GM21528 (cell line): ENCODE measurements around the gene S100A9.
"Not testable (repeated sequence)": the region's sequence is repeated elsewhere in the genome, so short reads cannot be mapped to it uniquely, and the experiment has no call there.

Experiments
- ATAC-seq: cut with Tn5 transposase; IDR thresholded peaks from one replicate; pipeline ENCODE4 v1.9.1; 2021; ENCODE audit warnings: mild to moderate bottlenecking, moderate library complexity; ENCODE audit not compliant: unreplicated experiment, low FRiP score

The S100A9 gene

DNA sequence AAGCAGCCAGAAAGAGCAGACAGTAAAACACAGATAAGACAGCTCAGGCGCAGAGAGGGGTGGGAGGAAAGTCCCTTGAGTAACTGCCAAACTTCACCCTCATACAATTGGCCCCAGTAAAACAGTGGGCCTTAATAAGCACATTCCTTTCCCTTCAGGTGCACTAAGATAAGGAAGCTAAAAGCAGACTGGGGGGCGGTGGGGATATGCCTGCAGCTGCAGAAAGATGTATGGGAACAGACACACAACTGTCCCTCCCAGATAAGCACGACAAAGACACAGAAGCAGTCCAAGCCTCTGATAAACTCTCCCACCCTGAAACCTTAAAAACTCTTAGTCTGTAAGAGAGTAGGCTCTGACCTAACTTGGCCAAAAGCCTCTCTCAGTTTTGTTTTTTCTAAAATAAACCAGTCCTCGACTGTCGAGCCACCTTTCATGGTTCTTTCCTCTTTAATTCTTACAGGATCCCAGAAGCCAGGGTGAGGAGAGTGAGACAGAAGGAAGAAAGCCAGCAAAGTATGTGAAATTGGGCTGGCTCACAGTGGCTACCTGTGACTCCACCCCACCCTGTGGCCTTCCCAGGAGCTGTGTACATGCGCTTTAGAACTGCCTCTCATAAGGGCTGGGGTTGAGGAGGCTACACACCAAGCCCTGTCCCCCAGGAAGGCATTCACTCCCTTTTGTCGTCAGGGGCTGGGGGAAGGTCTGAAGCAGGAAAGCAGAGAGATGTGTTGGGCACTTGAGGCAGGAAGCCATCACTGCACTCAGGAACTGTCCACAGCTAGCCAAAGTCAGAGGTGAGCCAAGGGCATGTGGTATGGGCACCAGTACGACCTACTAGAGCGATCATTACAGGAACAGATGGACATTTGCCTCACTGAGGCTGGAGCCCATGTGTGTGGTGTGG is 13.6 kb upstream of the S100A9 start:
- no peak for ATAC-seq

DNA sequence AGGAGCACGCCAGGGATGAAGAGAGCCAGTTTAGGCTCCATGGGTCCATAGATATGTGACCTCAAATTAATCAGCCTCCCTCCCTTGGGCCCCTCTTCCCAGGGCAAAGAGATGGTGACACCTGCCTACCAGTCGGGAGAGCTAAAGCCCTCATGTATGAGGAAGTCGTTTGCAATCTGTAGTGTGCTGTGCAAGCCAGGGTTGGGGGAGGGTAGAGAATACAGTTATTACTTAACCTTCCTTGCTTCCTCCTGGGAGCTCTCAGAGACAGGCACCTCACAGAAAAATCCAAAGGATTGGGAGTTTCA is 13.0 kb upstream of the S100A9 start:
- no peak for ATAC-seq

GRCh38 chr1:153345187-153346076 is 12.2 kb upstream of the S100A9 start:
- no peak for ATAC-seq

- ATAC-seq = no peak
Measured at GRCh38 chr1:153346077-153346723, 11.5 kb upstream of the S100A9 start.

GRCh38 chr1:153347049-153347448 is 10.6 kb upstream of the S100A9 start:
- not testable (repeated sequence) for ATAC-seq

- no peak for ATAC-seq
Measured at GRCh38 chr1:153347856-153348255, 9.8 kb upstream of the S100A9 start.

- ATAC-seq = no peak
Measured at GRCh38 chr1:153348511-153349362, 8.9 kb upstream of the S100A9 start, which contains the start of gene PGLYRP4. Gene PGLYRP4, minus strand, starts transcription at chr1:153348841. Its CDS starts 909 bp downstream, at chr1:153347932.

- no peak for ATAC-seq
Measured at GRCh38 chr1:153349363-153350320, 8.0 kb upstream of the S100A9 start.

DNA sequence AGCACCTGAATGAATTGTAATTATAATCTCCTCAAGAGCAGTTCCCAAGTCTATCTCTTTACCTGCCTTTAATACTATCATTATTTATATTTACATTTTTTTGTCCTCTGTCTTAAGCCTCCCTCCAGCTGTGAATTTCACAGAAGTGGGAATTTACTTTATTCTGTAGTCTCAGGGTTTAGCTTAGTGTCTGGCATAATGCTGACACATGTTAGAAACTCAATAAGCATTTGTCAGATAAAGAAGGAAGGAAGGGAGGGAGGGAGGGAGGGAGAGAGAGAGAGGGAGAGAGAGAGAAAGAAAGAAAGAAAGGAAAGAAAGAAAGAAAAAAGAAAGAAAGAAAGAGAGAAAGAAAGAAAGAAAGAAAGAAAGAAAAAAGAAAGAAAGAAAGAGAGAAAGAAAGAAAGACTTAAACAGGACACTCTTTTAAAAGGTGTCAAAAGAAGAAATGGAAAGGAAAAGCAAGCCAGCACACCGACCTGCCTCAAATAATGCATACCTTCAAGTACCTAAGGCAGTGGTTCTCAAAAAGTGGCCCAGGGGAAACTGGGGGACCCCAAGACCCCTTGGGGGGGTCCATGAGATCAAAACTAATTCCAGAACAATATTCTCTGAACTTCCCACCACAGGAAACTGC is 7.2 kb upstream of the S100A9 start:
- ATAC-seq = no peak

- no peak for ATAC-seq
Measured at GRCh38 chr1:153352523-153352922, 5.1 kb upstream of the S100A9 start.

- ATAC-seq = no peak
Measured at GRCh38 chr1:153353226-153353947, 4.3 kb upstream of the S100A9 start.

DNA sequence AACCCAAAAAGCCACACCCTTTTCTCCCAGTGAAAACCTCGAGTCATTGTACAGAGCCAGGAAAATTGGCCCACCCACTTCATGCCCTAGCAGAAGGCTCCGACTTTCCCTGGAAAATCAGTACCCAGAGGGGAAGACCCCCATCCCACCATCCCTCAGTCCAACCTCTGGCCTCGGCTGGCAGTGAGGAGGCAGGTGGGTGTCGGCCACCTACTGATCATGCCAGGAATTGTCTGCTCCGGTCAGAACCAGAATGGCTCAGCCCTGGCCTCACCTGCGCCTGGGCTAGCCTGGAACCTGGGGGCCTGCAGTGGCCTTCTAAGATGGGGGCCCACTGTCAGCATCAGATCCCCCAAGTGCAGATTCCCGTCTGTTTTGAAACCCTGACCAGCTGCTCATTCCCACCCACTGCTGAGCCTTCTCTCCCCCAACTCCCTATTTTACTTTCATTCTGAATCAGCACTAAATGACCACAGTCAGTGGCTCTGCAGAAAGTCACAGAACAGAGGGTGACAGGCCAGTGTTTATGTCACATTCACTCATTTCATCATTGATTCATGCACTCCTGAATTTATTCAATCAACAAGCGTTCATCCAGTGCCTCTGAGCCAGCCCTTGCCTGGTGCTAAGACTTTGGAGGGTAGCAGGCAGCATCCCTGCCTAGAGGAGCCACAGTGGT is 3.0 kb upstream of the S100A9 start:
- no peak for ATAC-seq

GRCh38 chr1:153355445-153356071 is 2.1 kb upstream of the S100A9 start:
- no peak for ATAC-seq

- ATAC-seq = no peak
Measured at GRCh38 chr1:153356392-153357075, 1.1 kb upstream of the S100A9 start.

DNA sequence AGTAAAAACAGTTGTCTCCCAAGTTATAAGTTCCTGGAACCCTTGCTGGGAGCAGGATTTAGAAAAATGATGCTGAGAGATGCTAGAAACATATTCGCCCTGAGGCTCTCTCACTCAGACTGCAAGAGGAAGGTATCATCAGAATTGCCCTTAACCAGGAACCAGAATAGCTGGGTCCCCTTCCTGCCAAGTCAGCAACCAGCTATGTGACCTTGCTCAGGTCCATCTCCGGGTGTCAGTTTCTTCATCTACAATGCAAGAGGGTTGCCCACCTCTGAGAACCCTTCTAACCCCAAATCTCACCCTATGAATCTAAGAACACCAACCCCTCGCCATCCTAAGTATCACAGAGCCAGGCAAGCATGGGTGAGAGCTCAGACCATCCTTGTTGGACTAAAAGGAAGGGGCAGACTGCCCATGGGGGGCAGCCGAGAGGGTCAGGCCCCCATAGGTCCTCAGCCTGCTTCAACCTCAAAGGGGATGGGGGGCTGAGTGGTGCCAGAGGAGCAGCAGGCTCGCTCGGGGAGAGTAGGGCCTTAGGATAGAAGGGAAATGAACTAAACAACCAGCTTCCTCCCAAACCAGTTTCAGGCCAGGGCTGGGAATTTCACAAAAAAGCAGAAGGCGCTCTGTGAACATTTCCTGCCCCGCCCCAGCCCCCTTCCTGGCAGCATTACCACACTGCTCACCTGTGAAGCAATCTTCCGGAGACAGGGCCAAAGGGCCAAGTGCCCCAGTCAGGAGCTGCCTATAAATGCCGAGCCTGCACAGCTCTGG is 390 bp upstream of the S100A9 start:
- ATAC-seq = no peak

- no peak for ATAC-seq
Measured at GRCh38 chr1:153358691-153358975, 979 bp downstream of the S100A9 start.
